Caco-2 (cell line): ENCODE results near the gene RAB20. TPM values are rescaled to one million over a fixed set of nuclear protein-coding genes. Genes with fewer than 3 reads are reported as not detected.

Experiments
- BruUV-seq: library from RNA; stranded (reverse); fragments of 400-500 nt; replicated peaks from 2 replicates; lab custom pipeline; 2021; lab: Mats Ljungman, UMichigan
- CTCF ChIA-PET: fragments of 300-600 bp; sonication (Branson Sonifier 250); formaldehyde crosslinking; loops from one replicate; lab custom pipeline; 2022; ENCODE audit warnings: antibody characterized with exemption; lab: Charles Lee
- POLR2A ChIA-PET: fragments of 300-600 bp; sonication (Branson Sonifier 250); formaldehyde crosslinking; loops from one replicate; lab custom pipeline; 2022; ENCODE audit warnings: antibody characterized with exemption; lab: Charles Lee
- DNase-seq, 2 experiments: peaks; one replicate each; pipeline versions ENCODE4 v3.0.0 to v3.0.0-alpha.2; 2020 to 2022
- H3K27me3 ChIP-seq: replicated peaks from 2 replicates; pipeline ENCODE4 v1.6.0; 2011; ENCODE audit warnings: low read length; ENCODE audit not compliant: control insufficient read depth, insufficient read depth
- H3K36me3 ChIP-seq: 2 replicates; pipeline ENCODE4 v1.5.1; 2011; ENCODE audit warnings: low read length; ENCODE audit not compliant: control insufficient read depth, insufficient read depth
- H3K4me1 ChIP-seq: fragments of 250-450 bp; sonication (Bioruptor Pico); 2 replicates; pipeline ENCODE4 v1.5.1; 2020; ENCODE audit warnings: mild to moderate bottlenecking
- H3K4me3 ChIP-seq: 2 replicates; pipeline ENCODE4 v1.5.1; 2011; ENCODE audit warnings: low read depth, mild to moderate bottlenecking, control low read depth, low read length
- H3K9me3 ChIP-seq: fragments of 250-450 bp; sonication (Bioruptor Pico); 2 replicates; pipeline ENCODE4 v1.5.1; 2020; ENCODE audit warnings: mild to moderate bottlenecking, moderate library complexity
- H3K27ac Mint-ChIP-seq: one replicate; pipeline ENCODE4 v1.8.0; 2022; ENCODE audit warnings: mixed read lengths; ENCODE audit not compliant: unreplicated experiment
- H3K27me3 Mint-ChIP-seq: one replicate; pipeline ENCODE4 v1.8.0; 2022; ENCODE audit warnings: mixed read lengths; ENCODE audit not compliant: insufficient read depth, unreplicated experiment
- H3K36me3 Mint-ChIP-seq: one replicate; pipeline ENCODE4 v1.8.0; 2022; ENCODE audit warnings: mild to moderate bottlenecking, mixed read lengths; ENCODE audit not compliant: insufficient read depth, unreplicated experiment
- H3K4me1 Mint-ChIP-seq: one replicate; pipeline ENCODE4 v1.8.0; 2022; ENCODE audit warnings: low read depth, mixed read lengths; ENCODE audit not compliant: unreplicated experiment
- H3K4me3 Mint-ChIP-seq: one replicate; pipeline ENCODE4 v1.8.0; 2022; ENCODE audit warnings: mild to moderate bottlenecking, moderate library complexity, mixed read lengths; ENCODE audit not compliant: unreplicated experiment
- H3K9me3 Mint-ChIP-seq: one replicate; pipeline ENCODE4 v1.8.0; 2022; ENCODE audit warnings: mixed read lengths; ENCODE audit not compliant: unreplicated experiment
- intact Hi-C: fragments of 100-400 bp; cut with micrococcal nuclease; formaldehyde crosslinking; loops from one replicate; pipeline ENCODE4 v1.10.0; 2022; ENCODE audit not compliant: unreplicated experiment
- total RNA-seq: library from RNA; stranded (reverse); gene quantifications from 2 replicates; pipeline ENCODE4 v1.2.3, GENCODE V29; 2022
- TF ChIP-seq, protein P1 (sequence below), 2 experiments: fragments of 200-600 bp in 1 of 2; IDR thresholded peaks; 1 replicate in 1 of 2; 2 replicates in 1 of 2; pipeline versions ENCODE4 v1.5.1 to v1.8.0; 2011 to 2022; ENCODE audit warnings: antibody characterized with exemption in 1 of 2, control low read depth in 1 of 2, inconsistent platforms in 1 of 2, low read depth in 1 of 2, low read length in 1 of 2, mild to moderate bottlenecking in 1 of 2, moderate library complexity in 1 of 2; ENCODE audit not compliant: insufficient read depth in 1 of 2, severe bottlenecking in 1 of 2, unreplicated experiment in 1 of 2

The RAB20 gene
- total RNA-seq, 1 experiment from 2014 or later, result 37.9 TPM

DNA sequence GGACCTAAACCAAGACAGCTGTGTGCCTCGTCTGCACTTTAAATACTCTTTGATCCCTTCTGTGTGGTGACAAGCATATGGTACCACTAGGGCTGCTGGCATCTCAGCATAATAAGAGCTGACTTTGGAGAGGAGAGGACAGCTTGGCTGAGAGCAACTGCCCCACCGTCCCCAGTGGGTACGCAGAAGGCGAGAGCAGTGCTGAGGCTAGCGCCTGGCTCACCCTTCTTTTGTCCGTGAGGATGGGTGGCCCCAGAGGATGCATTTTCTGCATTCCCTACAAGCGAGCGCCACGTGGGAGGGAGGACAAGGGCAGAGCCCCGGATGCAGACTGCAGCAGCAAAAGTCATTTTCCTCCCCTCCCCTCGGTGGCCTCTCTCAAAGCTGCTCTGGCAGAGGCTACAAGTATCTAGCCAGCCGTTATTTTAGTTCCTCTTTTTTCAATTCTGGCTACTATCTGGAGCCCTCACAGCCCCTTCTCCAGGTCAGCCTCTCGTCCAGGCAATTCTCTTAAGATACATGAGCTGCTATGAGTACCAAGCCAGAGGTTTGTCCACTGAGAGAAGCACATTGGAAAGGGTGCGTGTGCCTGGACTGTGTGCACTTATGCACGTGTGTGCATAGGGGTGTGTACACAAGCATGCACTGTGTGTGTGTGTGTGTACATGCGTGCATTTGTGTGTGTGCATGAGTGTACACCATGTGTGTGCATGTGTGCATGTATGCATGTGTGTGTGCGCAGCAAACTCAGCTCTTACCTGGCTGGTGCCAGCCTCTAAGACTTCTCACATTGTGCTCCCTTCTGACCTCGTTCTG lies 51.3 kb downstream of the RAB20 start:
- H3K36me3 Mint-ChIP-seq, result peaks cover 33% of the 10 kb centered on the region
- H3K4me3 Mint-ChIP-seq, result no peak overlapping the region
- peaks cover 10% of the 10 kb centered on the region for H3K9me3 Mint-ChIP-seq
- H3K27me3 Mint-ChIP-seq, result no peaks in the 10 kb centered on the region
- H3K4me3 ChIP-seq, result no peak overlapping the region
- H3K4me1 ChIP-seq, result peaks cover 53% of the 10 kb centered on the region
- DNase-seq, result peak in 1 of 2 experiments; percentile 37
- intact Hi-C loops, result no loop called here
- no peaks in the 10 kb centered on the region for H3K9me3 ChIP-seq
- TF ChIP-seq, protein P1, sequence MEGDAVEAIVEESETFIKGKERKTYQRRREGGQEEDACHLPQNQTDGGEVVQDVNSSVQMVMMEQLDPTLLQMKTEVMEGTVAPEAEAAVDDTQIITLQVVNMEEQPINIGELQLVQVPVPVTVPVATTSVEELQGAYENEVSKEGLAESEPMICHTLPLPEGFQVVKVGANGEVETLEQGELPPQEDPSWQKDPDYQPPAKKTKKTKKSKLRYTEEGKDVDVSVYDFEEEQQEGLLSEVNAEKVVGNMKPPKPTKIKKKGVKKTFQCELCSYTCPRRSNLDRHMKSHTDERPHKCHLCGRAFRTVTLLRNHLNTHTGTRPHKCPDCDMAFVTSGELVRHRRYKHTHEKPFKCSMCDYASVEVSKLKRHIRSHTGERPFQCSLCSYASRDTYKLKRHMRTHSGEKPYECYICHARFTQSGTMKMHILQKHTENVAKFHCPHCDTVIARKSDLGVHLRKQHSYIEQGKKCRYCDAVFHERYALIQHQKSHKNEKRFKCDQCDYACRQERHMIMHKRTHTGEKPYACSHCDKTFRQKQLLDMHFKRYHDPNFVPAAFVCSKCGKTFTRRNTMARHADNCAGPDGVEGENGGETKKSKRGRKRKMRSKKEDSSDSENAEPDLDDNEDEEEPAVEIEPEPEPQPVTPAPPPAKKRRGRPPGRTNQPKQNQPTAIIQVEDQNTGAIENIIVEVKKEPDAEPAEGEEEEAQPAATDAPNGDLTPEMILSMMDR (IDR thresholded peaks at IDR 0.05; ENCODE audit: insufficient read depth in 1 of 2, low read depth in 1 of 2, low read length in 1 of 2, severe bottlenecking in 1 of 2, unreplicated experiment in 1 of 2), result no peak
- ChIA-PET CTCF (interaction anchor here (1.5 kb wide), 1 partner anchor 54 kb away, joined by 10 read pairs; no protein-coding TSS in a partner anchor), POLR2A (interaction anchor here (2.0 kb wide), 1 partner anchor 51 kb away, joined by 8 read pairs; the partner anchor contains the start of gene RAB20)
- H3K27me3 ChIP-seq, result no peaks in the 10 kb centered on the region
- no peaks in the 10 kb centered on the region; the same call in 1 of the 2 replicates for H3K36me3 ChIP-seq
- no TSS peak for BruUV-seq
- peak overlapping the region; percentile 69 for H3K27ac Mint-ChIP-seq
- H3K4me1 Mint-ChIP-seq, result peaks cover 43% of the 10 kb centered on the region

GRCh38 chr13:110509478-110509926 lies 52.0 kb downstream of the RAB20 start:
- BruUV-seq, result no TSS peak
- Histone ChIP-seq H3K4me1 (peaks cover 53% of the 10 kb centered on the region), H3K4me3 (no peak overlapping the region), H3K9me3 (peaks cover 2% of the 10 kb centered on the region; the same call in 1 of the 2 replicates), H3K27me3 (no peaks in the 10 kb centered on the region), H3K36me3 (no peaks in the 10 kb centered on the region; the same call in 1 of the 2 replicates)
- TF ChIP-seq, protein P1 (IDR thresholded peaks at IDR 0.05; ENCODE audit: insufficient read depth in 1 of 2, low read depth in 1 of 2, low read length in 1 of 2, severe bottlenecking in 1 of 2, unreplicated experiment in 1 of 2), result no peak
- Mint-ChIP-seq H3K4me3 (no peak overlapping the region), H3K9me3 (peaks cover 10% of the 10 kb centered on the region), H3K27ac (peak overlapping the region; percentile 69), H3K36me3 (peaks cover 33% of the 10 kb centered on the region), H3K4me1 (peaks cover 43% of the 10 kb centered on the region), H3K27me3 (no peaks in the 10 kb centered on the region)
- no peak for DNase-seq
- CTCF ChIA-PET, result interaction anchor here (1.0 kb wide), 1 partner anchor 54 kb away, joined by 3 read pairs; no protein-coding TSS in a partner anchor
- intact Hi-C loops, result no loop called here
- POLR2A ChIA-PET, result no interaction called here

- H3K36me3 ChIP-seq, result no peaks in the 10 kb centered on the region; the same call in 1 of the 2 replicates
- Mint-ChIP-seq H3K27ac (peak overlapping the region; percentile 97), H3K4me3 (peak overlapping the region; percentile 64), H3K9me3 (peaks cover 10% of the 10 kb centered on the region), H3K36me3 (peaks cover 42% of the 10 kb centered on the region), H3K4me1 (peaks cover 43% of the 10 kb centered on the region), H3K27me3 (no peaks in the 10 kb centered on the region)
- ChIA-PET CTCF (interaction anchor here (1.1 to 1.9 kb wide), 6 partner anchors 10 to 52 kb away, joined by 3 to 8 read pairs (median 4); no protein-coding TSS in a partner anchor), POLR2A (interaction anchor here (0.6 to 1.2 kb wide), 6 partner anchors 19 to 207 kb away, joined by 3 to 5 read pairs (median 4); partner anchors contain the start of gene RAB20)
- peaks cover 53% of the 10 kb centered on the region for H3K4me1 ChIP-seq
- TSS peak; percentile 71 for BruUV-seq
- peak; percentile 67 to 79 for DNase-seq
- H3K9me3 ChIP-seq, result peaks cover 10% of the 10 kb centered on the region; the same call in 1 of the 2 replicates
- no peaks in the 10 kb centered on the region for H3K27me3 ChIP-seq
- intact Hi-C loops, result loop anchor here (1.0 to 2.0 kb wide), 6 partner anchors 19 to 285 kb away; partner anchors contain the start of gene RAB20
- no peak overlapping the region for H3K4me3 ChIP-seq
- TF ChIP-seq, protein P1 (IDR thresholded peaks at IDR 0.05; ENCODE audit: insufficient read depth in 1 of 2, low read depth in 1 of 2, low read length in 1 of 2, severe bottlenecking in 1 of 2, unreplicated experiment in 1 of 2), result peak; percentile 16 to 19
Measured at GRCh38 chr13:110507678-110508381, 53.7 kb downstream of the RAB20 start.
